AG04450 (cell line): ENCODE results near the gene PPM1L. TPM values are rescaled to one million over a fixed set of nuclear protein-coding genes. Genes with fewer than 3 reads are reported as not detected.

ENCODE experiments used
- CTCF ChIA-PET: fragments of 300-600, 350-600 bp; formaldehyde crosslinking; extraction: SDS; loops from one replicate; lab custom pipeline; 2022; ENCODE audit warnings: antibody characterized with exemption, inconsistent platforms; lab: Charles Lee
- POLR2A ChIA-PET: fragments of 350-600 bp; formaldehyde crosslinking; extraction: SDS; loops from one replicate; lab custom pipeline; 2021; ENCODE audit warnings: antibody characterized with exemption, inconsistent platforms; lab: Yijun Ruan, JAX
- DNase-seq: peaks from one replicate; pipeline ENCODE4 v3.0.0-alpha.2; 2011; ENCODE audit warnings: low read depth, low spot score
- H3K27ac ChIP-seq: one replicate; pipeline ENCODE4 v1.5.1; 2012; ENCODE audit warnings: low read depth, low read length, control low read depth
- H3K27me3 ChIP-seq: one replicate; pipeline ENCODE4 v1.6.0; 2012; ENCODE audit warnings: low read length; ENCODE audit not compliant: control insufficient read depth, insufficient read depth
- H3K4me3 ChIP-seq: 2 replicates; pipeline ENCODE4 v1.5.1; 2011; ENCODE audit warnings: mild to moderate bottlenecking, low read depth, low read length, control low read depth
- H3K9me3 ChIP-seq: 2 replicates; pipeline ENCODE4 v1.5.1; 2012; ENCODE audit warnings: low read length; ENCODE audit not compliant: control insufficient read depth, insufficient read depth
- polyA plus RNA-seq: library from polyadenylated mRNA; depleted of rRNA; stranded (reverse); fragments of >200 nt; gene quantifications from 2 replicates; pipeline ENCODE4 v1.2.3, GENCODE V29; 2011
- TF ChIP-seq, protein P1 (sequence below): IDR thresholded peaks from 2 replicates; pipeline ENCODE4 v1.5.1; 2011; ENCODE audit warnings: low read depth, low read length, control low read depth, inconsistent platforms

PPM1L gene
- polyA plus RNA-seq, 1 experiment = 0.33 TPM

DNA sequence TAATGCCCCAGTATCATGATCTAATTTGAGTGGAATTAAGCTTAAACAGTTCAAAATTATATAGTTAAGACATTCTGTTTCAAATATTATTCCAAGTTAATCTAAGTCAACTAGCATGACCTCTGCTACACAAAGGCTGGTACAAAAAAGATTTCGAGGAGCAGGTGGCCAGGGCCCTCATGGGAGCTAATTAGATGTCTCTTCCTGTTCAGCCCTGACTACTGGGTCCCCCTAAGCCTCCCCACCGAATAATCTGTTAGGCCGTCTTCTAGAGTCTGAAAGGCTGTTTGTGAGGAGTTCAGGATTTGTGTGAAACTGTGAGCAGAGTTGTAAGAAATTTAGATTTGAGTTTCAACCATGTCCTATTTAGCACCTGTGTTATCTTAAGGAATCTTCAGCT is 75.4 kb downstream of the PPM1L start:
- DNase-seq = no peak
- no peak overlapping the region for H3K27ac ChIP-seq
- POLR2A ChIA-PET = no interaction called here
- TF ChIP-seq, protein P1, sequence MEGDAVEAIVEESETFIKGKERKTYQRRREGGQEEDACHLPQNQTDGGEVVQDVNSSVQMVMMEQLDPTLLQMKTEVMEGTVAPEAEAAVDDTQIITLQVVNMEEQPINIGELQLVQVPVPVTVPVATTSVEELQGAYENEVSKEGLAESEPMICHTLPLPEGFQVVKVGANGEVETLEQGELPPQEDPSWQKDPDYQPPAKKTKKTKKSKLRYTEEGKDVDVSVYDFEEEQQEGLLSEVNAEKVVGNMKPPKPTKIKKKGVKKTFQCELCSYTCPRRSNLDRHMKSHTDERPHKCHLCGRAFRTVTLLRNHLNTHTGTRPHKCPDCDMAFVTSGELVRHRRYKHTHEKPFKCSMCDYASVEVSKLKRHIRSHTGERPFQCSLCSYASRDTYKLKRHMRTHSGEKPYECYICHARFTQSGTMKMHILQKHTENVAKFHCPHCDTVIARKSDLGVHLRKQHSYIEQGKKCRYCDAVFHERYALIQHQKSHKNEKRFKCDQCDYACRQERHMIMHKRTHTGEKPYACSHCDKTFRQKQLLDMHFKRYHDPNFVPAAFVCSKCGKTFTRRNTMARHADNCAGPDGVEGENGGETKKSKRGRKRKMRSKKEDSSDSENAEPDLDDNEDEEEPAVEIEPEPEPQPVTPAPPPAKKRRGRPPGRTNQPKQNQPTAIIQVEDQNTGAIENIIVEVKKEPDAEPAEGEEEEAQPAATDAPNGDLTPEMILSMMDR = no peak
- CTCF ChIA-PET = interaction anchor here (0.6 kb wide), 1 partner anchor 474 kb away, joined by 5 read pairs; no protein-coding TSS in a partner anchor
- no peaks in the 10 kb centered on the region for H3K27me3 ChIP-seq
- H3K4me3 ChIP-seq = no peak overlapping the region
- H3K9me3 ChIP-seq = no peaks in the 10 kb centered on the region

DNA sequence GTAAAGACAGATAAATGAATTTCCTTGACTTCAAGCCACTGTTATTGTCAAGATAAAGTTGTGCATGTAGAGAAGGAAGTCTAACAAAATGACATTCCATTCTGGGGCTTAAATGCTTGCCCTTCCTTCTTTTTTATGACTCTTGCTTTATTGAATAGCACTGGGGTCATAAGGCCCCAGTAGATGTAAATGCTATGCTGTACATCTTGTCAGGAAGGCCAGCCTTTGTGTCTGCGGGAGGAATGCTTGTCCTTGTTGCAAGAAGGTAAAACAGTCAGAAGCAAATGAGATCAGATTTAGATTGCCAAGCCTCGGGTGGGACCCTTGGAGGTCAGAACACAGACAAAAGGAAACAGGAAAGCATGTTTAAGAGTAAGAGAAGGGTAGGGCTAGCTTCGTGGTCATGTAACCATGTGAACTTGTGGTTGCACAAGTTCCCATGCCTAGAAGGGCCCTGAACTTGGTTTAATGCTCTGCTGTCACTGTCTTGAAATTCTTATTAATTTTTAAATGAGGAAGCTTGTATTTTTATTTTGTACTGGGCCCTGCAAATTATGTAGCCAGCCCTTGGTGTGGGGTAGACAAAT is 81.5 kb downstream of the PPM1L start:
- TF ChIP-seq, protein P1 = no peak
- no peak for DNase-seq
- ChIA-PET CTCF (no interaction called here), POLR2A (no interaction called here)
- Histone ChIP-seq H3K27me3 (no peaks in the 10 kb centered on the region), H3K4me3 (no peak overlapping the region), H3K9me3 (no peaks in the 10 kb centered on the region), H3K27ac (no peak overlapping the region)

DNA sequence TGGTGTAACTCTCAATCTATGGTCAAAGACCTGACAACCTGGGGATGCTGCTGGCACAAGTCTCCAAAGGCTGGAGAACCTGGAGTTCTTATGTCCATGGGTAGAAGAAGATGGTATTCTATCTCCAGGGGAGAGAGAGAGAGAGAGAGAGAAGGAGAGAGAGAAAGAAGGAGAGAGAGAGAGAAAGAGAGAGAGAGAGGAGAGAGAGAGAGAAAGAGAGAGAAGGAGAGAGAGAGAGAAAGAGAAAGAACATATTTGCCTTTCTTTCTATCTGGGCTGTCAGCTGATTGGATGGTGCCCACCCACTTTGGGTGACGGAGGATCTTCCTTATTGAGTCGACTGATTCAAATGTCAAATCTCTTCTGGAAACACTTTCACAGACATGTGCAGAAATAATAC is 84.6 kb downstream of the PPM1L start:
- ChIA-PET CTCF (no interaction called here), POLR2A (no interaction called here)
- TF ChIP-seq, protein P1 = no peak

DNA sequence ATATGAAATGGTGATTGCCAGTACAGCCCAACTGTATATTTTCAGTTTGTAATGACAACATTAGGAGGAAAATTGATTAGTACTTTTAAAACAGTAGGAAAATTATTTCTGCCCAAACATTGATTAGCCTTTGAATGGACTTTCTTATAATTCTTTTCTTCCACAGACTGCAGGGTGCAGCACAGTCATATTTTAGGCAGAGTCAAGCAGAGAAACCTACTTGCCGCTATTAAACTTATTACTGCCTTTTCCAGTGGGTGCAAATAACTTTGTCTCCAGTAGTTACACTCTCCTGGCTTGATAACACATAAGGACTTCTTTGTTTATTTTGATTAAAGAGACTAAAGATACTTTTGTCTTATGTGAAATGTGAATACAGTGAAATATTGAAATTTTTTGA is 85.4 kb downstream of the PPM1L start:
- TF ChIP-seq, protein P1 = no peak
- Histone ChIP-seq H3K4me3 (no peak overlapping the region), H3K27ac (no peak overlapping the region), H3K9me3 (no peaks in the 10 kb centered on the region), H3K27me3 (no peaks in the 10 kb centered on the region)
- DNase-seq = no peak
- CTCF ChIA-PET = no interaction called here
- POLR2A ChIA-PET = no interaction called here

More for the DNA sequence above, 84.6 kb downstream of the PPM1L start:
- H3K27me3 ChIP-seq = no peaks in the 10 kb centered on the region
- no peaks in the 10 kb centered on the region for H3K9me3 ChIP-seq
- no peak overlapping the region for H3K27ac ChIP-seq
- DNase-seq = no peak
- no peak overlapping the region for H3K4me3 ChIP-seq

GRCh38 chr3:160842021-160843005 is 86.3 kb downstream of the PPM1L start:
- TF ChIP-seq, protein P1 = no peak
- Histone ChIP-seq H3K4me3 (no peak overlapping the region), H3K9me3 (no peaks in the 10 kb centered on the region), H3K27me3 (no peaks in the 10 kb centered on the region), H3K27ac (no peak overlapping the region)
- ChIA-PET CTCF (no interaction called here), POLR2A (interaction anchor here (0.6 kb wide), 1 partner anchor 78 kb away, joined by 3 read pairs; no protein-coding TSS in a partner anchor)
- DNase-seq = no peak
